B cell (primary cell): ENCODE measurements around the gene NKD2. TPM values are rescaled to one million over a fixed set of nuclear protein-coding genes. Genes with fewer than 3 reads are reported as not detected.

Experiments used
- ATAC-seq: fragments of 200-7000 bp; cut with Tn5 transposase; one replicate; pipeline ENCODE4 v1.10.0; 2021; ENCODE audit warnings: low read depth, mild to moderate bottlenecking, moderate number of reproducible peaks, moderate library complexity
- CTCF ChIA-PET: fragments of 350-600 bp; sonication (Branson Sonifier 250); formaldehyde crosslinking; loops from one replicate; lab custom pipeline; 2021; ENCODE audit warnings: antibody characterized with exemption, inconsistent platforms; lab: Charles Lee
- POLR2A ChIA-PET: fragments of 350-600 bp; sonication (Branson Sonifier 250); formaldehyde crosslinking; loops from one replicate; lab custom pipeline; 2021; ENCODE audit warnings: antibody characterized with exemption; lab: Charles Lee
- DNase-seq: peaks from one replicate; pipeline ENCODE4 v3.0.0; 2013
- H2AFZ ChIP-seq: 2 replicates; pipeline ENCODE4 v1.6.1; 2012; ENCODE audit warnings: mild to moderate bottlenecking, low read depth, low read length; ENCODE audit not compliant: insufficient read depth, poor library complexity, severe bottlenecking
- H3K27ac ChIP-seq, 2 donors: 1 replicate in 1 of 2; 2 replicates in 1 of 2; pipeline ENCODE4 v1.5.1; 2012 to 2013; ENCODE audit warnings: low read length in 2 of 2, mild to moderate bottlenecking in 2 of 2, moderate library complexity in 1 of 2
- H3K27me3 ChIP-seq, 4 experiments: fragments of 200-600 bp in 1 of 4; sonication (generic) in 1 of 4; replicated peaks in 1 of 4; 1 replicate in 2 of 4; 2 replicates in 2 of 4; pipeline versions ENCODE4 v1.6.1 to v1.7.0; 2013 to 2016; ENCODE audit warnings: low read length in 3 of 4, mild to moderate bottlenecking in 2 of 4, mixed read lengths in 1 of 4, moderate library complexity in 1 of 4; ENCODE audit not compliant: insufficient read depth in 4 of 4, control insufficient read depth in 3 of 4; ENCODE audit errors: control extremely low read depth in 1 of 4
- H3K36me3 ChIP-seq, 2 experiments: replicated peaks in 1 of 2; 1 replicate in 1 of 2; 2 replicates in 1 of 2; pipeline versions ENCODE4 v1.6.1 to v1.7.1; 2013; ENCODE audit warnings: low read length in 1 of 2; ENCODE audit not compliant: insufficient read depth in 2 of 2, control insufficient read depth in 1 of 2; ENCODE audit errors: control extremely low read depth in 1 of 2, extremely low read depth in 1 of 2
- H3K4me1 ChIP-seq, 2 donors: fragments of 200-600 bp in 1 of 2; sonication (generic) in 1 of 2; 1 replicate in 1 of 2; 2 replicates in 1 of 2; pipeline versions ENCODE4 v1.5.1 to v1.6.1; 2013 to 2017; ENCODE audit warnings: low read length in 2 of 2; ENCODE audit not compliant: control insufficient read depth in 2 of 2, insufficient read depth in 2 of 2
- H3K4me2 ChIP-seq: replicated peaks from 2 replicates; pipeline ENCODE3; 2012; ENCODE audit warnings: mild to moderate bottlenecking, low read depth, low read length; ENCODE audit not compliant: poor library complexity, severe bottlenecking
- H3K4me3 ChIP-seq, 5 experiments: fragments of 200-600 bp in 1 of 5; sonication (generic) in 1 of 5; 1 replicate in 3 of 5; 2 replicates in 2 of 5; pipeline versions ENCODE4 v1.5.1 to v1.7.0; 2011 to 2016; ENCODE audit warnings: low read length in 4 of 5, mild to moderate bottlenecking in 4 of 5, low read depth in 2 of 5, control low read depth in 1 of 5, moderate library complexity in 1 of 5; ENCODE audit not compliant: insufficient read depth in 1 of 5; ENCODE audit errors: control extremely low read depth in 1 of 5, extremely low read depth in 1 of 5
- H3K79me2 ChIP-seq: fragments of 200-600 bp; sonication (generic); one replicate; pipeline ENCODE4 v1.6.0; 2016; ENCODE audit warnings: low read length; ENCODE audit not compliant: control insufficient read depth, insufficient read depth
- H3K9ac ChIP-seq: fragments of 200-600 bp; sonication (generic); 2 replicates; pipeline ENCODE4 v1.6.1; 2017; ENCODE audit warnings: mild to moderate bottlenecking, low read length, moderate library complexity
- H3K9me3 ChIP-seq, 3 donors: one replicate each; pipeline versions ENCODE4 v1.6.1 to v1.7.1; 2013; ENCODE audit warnings: low read length in 2 of 3; ENCODE audit not compliant: control insufficient read depth in 2 of 3, insufficient read depth in 1 of 3; ENCODE audit errors: control extremely low read depth in 1 of 3
- H4K20me1 ChIP-seq: 2 replicates; pipeline ENCODE4 v1.6.0; 2012; ENCODE audit warnings: mild to moderate bottlenecking, low read length; ENCODE audit not compliant: insufficient read depth, control insufficient read depth, poor library complexity, severe bottlenecking
- H3K27ac Mint-ChIP-seq: one replicate; pipeline ENCODE4 v1.8.0; 2021; ENCODE audit warnings: mixed read lengths
- H3K27me3 Mint-ChIP-seq: one replicate; pipeline ENCODE4 v1.8.0; 2021; ENCODE audit warnings: mixed read lengths
- H3K4me1 Mint-ChIP-seq: one replicate; pipeline ENCODE4 v1.8.0; 2021; ENCODE audit warnings: mixed read lengths
- H3K4me3 Mint-ChIP-seq: one replicate; pipeline ENCODE4 v1.8.0; 2021; ENCODE audit warnings: mixed read lengths
- H3K9me3 Mint-ChIP-seq: one replicate; pipeline ENCODE4 v1.8.0; 2022; ENCODE audit warnings: mixed read lengths; ENCODE audit not compliant: insufficient read depth
- EZH2 ChIP-seq: IDR thresholded peaks from 2 replicates; pipeline ENCODE4 v1.6.1; 2012; ENCODE audit warnings: borderline replicate concordance, low read depth, mild to moderate bottlenecking, moderate library complexity, low read length; ENCODE audit not compliant: insufficient read depth, poor library complexity, severe bottlenecking
- WGBS: methylation state at CpG from one replicate; pipeline ENCODE4 v1.1.5; 2013; ENCODE audit warnings: missing lambda C conversion rate; ENCODE audit not compliant: insufficient coverage; 5-methylcytosine and 5-hydroxymethylcytosine counted together
- intact Hi-C: fragments of 100-400 bp; cut with micrococcal nuclease; formaldehyde crosslinking; loops from one replicate; pipeline ENCODE4 v1.10.0; 2022
- polyA plus RNA-seq: library from polyadenylated mRNA; depleted of rRNA; stranded (reverse); fragments of >200 nt; gene quantifications from 2 replicates; pipeline ENCODE4 v1.2.3, GENCODE V29; 2012
- total RNA-seq, 2 donors: library from RNA; stranded (reverse); fragments of 120-200 nt in 1 of 2; gene quantifications; 1 replicate in 1 of 2; 2 replicates in 1 of 2; pipeline versions ENCODE4 v1.2.3 to v1.2.4, GENCODE V29; 2013 to 2022
- TF ChIP-seq, protein P1 (sequence below): fragments of 200-600 bp; IDR thresholded peaks from one replicate; pipeline ENCODE4 v1.8.0; 2022; ENCODE audit warnings: antibody characterized with exemption, mild to moderate bottlenecking

The NKD2 gene
- total and polyA plus RNA-seq, 2 donors (not counting 1 experiment from before 2014, with no cell fraction given), result 0.12 to 0.34 TPM

DNA sequence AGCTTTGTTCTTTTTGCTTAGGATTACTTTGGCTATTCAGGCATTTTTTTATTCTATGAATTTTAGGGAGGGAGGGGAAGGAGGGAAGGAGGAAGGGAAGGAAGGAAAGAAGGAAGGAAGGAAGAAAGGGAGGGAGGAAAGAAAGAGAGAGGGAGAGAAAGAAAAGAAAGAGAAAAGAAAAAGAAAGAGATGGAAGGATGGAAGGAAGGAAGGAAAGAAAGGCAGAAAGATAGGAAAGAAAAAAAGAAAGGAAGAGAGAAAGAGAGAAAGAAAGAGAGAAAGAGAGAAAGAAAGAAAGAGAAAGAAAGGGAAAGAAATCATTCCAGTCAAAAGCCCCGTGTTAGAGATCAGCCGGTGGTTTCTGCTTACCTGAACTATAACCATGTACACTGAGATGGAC is 20.8 kb upstream of the NKD2 start:
- H3K36me3 ChIP-seq, result no peaks in the 10 kb centered on the region
- H3K9ac ChIP-seq, result no peak overlapping the region
- no peaks in the 10 kb centered on the region for H3K79me2 ChIP-seq
- DNase-seq, result no peak
- Mint-ChIP-seq H3K9me3 (peaks cover 10% of the 10 kb centered on the region), H3K4me1 (peaks cover 10% of the 10 kb centered on the region), H3K27me3 (peaks cover 43% of the 10 kb centered on the region), H3K27ac (no peak overlapping the region), H3K4me3 (no peak overlapping the region)
- peaks cover 12 to 14% of the 10 kb centered on the region in 2 donors for H3K4me1 ChIP-seq
- H3K4me3 ChIP-seq, result no peak overlapping the region
- ChIA-PET POLR2A (no interaction called here), CTCF (no interaction called here)
- ATAC-seq, result no peak
- no CpG with 5 or more reads among the region's 2 CpGs for WGBS
- intact Hi-C loops, result no loop called here
- H3K27me3 ChIP-seq, result peaks cover 0 to 49% (median 10%) of the 10 kb centered on the region in 4 experiments
- no peak for TF ChIP-seq EZH2
- TF ChIP-seq, protein P1, sequence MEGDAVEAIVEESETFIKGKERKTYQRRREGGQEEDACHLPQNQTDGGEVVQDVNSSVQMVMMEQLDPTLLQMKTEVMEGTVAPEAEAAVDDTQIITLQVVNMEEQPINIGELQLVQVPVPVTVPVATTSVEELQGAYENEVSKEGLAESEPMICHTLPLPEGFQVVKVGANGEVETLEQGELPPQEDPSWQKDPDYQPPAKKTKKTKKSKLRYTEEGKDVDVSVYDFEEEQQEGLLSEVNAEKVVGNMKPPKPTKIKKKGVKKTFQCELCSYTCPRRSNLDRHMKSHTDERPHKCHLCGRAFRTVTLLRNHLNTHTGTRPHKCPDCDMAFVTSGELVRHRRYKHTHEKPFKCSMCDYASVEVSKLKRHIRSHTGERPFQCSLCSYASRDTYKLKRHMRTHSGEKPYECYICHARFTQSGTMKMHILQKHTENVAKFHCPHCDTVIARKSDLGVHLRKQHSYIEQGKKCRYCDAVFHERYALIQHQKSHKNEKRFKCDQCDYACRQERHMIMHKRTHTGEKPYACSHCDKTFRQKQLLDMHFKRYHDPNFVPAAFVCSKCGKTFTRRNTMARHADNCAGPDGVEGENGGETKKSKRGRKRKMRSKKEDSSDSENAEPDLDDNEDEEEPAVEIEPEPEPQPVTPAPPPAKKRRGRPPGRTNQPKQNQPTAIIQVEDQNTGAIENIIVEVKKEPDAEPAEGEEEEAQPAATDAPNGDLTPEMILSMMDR, result peak; percentile 13
- H3K27ac ChIP-seq, result no peak overlapping the region
- no peak overlapping the region for H2AFZ ChIP-seq
- H4K20me1 ChIP-seq, result no peaks in the 10 kb centered on the region
- no peak overlapping the region for H3K4me2 ChIP-seq
- H3K9me3 ChIP-seq, result peaks cover 0 to 11% (median 3%) of the 10 kb centered on the region in 3 donors

GRCh38 chr5:988322-988721 is 20.3 kb upstream of the NKD2 start:
- 65% methylated on average over 4 of the region's 6 CpGs for WGBS
- POLR2A ChIA-PET, result no interaction called here
- H3K27ac Mint-ChIP-seq, result no peak overlapping the region

More at GRCh38 chr5:988322-988721, 20.3 kb upstream of the NKD2 start:
- Histone ChIP-seq H4K20me1 (no peaks in the 10 kb centered on the region), H3K4me1 (peaks cover 12 to 14% of the 10 kb centered on the region in 2 donors), H3K27me3 (peaks cover 0 to 48% (median 10%) of the 10 kb centered on the region in 4 experiments), H3K79me2 (no peaks in the 10 kb centered on the region), H3K4me3 (no peak overlapping the region), H3K9me3 (peaks cover 0 to 11% (median 3%) of the 10 kb centered on the region in 3 donors), H3K36me3 (no peaks in the 10 kb centered on the region), H3K9ac (no peak overlapping the region), H2AFZ (no peak overlapping the region), H3K27ac (no peak overlapping the region), H3K4me2 (no peak overlapping the region)
- Mint-ChIP-seq H3K9me3 (peaks cover 10% of the 10 kb centered on the region), H3K4me1 (peaks cover 10% of the 10 kb centered on the region), H3K4me3 (no peak overlapping the region), H3K27me3 (peaks cover 43% of the 10 kb centered on the region)
- intact Hi-C loops, result no loop called here
- no peak for ATAC-seq
- TF ChIP-seq EZH2, result no peak
- TF ChIP-seq, protein P1, result no peak
- DNase-seq, result no peak
- CTCF ChIA-PET, result no interaction called here
